HG02970 (cell line): ENCODE results near the gene TIMM29.

Experiments
- ATAC-seq: cut with Tn5 transposase; IDR thresholded peaks from one replicate; pipeline ENCODE4 v1.9.1; 2021; ENCODE audit warnings: mild to moderate bottlenecking, moderate library complexity, moderate number of reproducible peaks; ENCODE audit not compliant: unreplicated experiment, low FRiP score

The TIMM29 gene

DNA sequence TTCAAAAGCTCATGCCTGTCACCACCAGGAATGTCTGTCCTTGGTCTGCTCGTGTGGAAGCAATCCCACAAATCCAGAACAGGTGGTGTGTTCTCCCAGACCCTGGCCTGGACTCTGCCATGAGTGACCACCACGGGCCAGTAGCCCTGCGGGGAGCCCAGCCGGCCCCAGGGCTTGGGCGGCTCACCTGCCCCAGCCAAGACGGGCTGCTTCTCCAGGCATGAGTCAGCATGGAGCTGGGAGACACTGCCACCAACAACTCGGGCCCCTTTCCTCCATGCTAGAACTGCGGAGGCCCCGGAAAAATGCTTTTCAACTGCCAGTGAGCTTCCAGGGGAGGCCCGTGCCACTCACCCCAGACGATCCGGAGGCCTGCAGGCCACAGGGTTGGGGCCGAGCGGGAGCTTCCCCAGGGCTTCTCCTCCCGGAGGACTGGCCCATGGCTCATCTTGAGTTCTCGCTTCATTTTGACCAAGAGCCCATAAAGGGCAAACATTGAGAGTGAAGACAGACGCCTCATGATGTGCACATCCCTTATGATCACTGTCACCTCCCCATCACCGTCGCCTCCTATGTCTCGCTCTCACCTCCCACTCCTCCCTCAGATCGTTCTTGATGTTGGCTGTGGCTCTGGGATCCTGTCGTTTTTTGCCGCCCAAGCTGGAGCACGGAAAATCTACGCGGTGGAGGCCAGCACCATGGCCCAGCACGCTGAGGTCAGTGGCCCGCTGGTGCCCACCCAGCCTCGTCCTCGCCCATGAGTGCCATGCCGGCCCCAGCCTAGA is 16.8 kb upstream of the TIMM29 start:
- ATAC-seq, result no peak

GRCh38 chr19:10912619-10913018 is 16.0 kb upstream of the TIMM29 start:
- ATAC-seq, result no peak

GRCh38 chr19:10913716-10914340 is 14.8 kb upstream of the TIMM29 start:
- ATAC-seq, result no peak

- no peak for ATAC-seq
Measured at GRCh38 chr19:10915130-10916091, 13.2 kb upstream of the TIMM29 start.

GRCh38 chr19:10916602-10917001 is 12.0 kb upstream of the TIMM29 start:
- ATAC-seq, result no peak

DNA sequence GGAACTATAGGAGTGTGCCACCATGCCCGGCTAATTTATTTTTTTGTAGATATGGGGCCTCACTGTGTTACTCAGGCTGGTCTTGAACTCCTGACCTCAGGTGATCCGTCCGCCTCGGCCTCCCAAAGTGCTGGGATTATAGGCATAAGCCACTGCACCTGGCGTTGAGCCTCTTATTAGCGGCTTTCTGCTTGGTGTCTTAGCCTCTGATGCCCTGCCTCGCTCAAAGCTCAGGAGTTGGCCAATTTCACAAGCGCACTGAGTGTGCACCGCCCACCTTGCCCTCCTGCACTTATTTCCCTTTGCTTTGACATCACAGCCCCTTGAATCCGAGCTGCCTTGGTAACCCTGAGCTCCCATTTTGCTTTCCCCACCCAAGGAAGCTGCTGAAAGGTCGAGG is 10.3 kb upstream of the TIMM29 start:
- ATAC-seq, result no peak

- no peak for ATAC-seq
Measured at GRCh38 chr19:10919352-10920287, 9.0 kb upstream of the TIMM29 start.

DNA sequence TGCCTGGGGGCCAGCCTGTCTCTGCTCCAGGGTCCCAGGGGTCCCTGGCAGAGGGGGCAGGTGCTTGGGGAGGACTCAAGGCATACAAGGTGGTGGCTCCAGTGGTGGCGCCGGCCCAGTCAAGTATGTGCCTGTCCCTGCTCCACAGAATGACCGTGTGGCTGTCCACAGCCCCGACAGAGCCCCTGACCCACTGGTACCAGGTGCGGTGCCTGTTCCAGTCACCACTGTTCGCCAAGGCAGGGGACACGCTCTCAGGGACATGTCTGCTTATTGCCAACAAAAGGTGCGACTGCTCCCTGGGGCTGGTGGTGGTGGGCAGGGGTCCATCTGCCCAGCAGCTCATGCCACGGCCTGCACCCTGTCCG is 8.3 kb upstream of the TIMM29 start:
- ATAC-seq, result no peak

- ATAC-seq, result no peak
Measured at GRCh38 chr19:10920781-10921180, 7.8 kb upstream of the TIMM29 start.

DNA sequence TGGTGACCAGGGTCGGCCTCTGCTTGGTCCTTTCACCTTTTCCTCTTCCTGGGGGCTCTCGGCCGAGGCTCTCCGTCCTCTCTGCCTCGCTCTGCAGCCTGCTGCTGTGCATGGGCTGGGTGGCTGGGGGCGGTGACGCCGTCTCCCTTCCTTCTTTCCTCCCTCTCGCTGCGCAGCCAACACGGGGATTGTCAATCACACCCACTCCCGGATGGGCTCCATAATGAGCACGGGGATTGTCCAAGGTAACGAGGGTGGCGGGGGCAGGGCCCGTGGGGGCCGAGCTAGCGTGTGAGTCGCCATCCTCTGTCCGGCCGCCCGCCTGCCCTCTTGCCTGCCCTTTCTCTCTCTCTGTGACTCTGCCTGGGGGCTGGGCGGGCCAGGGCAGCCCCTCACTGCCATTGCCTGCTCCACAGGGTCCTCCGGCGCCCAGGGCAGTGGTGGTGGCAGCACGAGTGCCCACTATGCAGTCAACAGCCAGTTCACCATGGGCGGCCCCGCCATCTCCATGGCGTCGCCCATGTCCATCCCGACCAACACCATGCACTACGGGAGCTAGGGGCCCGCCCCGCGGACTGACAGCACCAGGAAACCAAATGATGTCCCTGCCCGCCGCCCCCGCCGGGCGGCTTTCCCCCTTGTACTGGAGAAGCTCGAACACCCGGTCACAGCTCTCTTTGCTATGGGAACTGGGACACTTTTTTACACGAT is 7.3 kb upstream of the TIMM29 start:
- ATAC-seq, result no peak

DNA sequence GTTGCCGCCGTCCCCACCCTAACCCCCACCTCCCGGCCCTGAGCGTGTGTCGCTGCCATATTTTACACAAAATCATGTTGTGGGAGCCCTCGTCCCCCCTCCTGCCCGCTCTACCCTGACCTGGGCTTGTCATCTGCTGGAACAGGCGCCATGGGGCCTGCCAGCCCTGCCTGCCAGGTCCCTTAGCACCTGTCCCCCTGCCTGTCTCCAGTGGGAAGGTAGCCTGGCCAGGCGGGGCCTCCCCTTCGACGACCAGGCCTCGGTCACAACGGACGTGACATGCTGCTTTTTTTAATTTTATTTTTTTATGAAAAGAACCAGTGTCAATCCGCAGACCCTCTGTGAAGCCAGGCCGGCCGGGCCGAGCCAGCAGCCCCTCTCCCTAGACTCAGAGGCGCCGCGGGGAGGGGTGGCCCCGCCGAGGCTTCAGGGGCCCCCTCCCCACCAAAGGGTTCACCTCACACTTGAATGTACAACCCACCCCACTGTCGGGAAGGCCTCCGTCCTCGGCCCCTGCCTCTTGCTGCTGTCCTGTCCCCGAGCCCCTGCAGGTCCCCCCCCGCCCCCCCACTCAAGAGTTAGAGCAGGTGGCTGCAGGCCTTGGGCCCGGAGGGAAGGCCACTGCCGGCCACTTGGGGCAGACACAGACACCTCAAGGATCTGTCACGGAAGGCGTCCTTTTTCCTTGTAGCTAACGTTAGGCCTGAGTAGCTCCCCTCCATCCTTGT is 6.5 kb upstream of the TIMM29 start:
- ATAC-seq, result no peak

DNA sequence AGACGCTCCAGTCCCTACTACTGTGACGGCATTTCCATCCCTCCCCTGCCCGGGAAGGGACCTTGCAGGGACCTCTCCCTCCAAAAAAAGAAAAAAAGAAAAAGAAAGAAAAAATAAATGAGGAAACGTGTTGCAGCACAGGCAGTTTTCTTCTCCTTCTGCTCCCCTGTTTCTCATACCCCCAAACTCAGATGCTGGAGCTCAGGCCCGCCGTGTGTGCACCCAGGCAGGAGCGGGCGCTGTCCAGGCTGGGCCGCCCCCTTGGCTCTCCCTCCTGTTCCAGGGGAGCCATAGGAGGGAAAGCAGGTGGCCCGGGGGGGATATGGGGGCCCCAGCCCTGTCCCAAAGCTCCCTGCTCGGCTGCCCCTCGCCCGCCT is 6.0 kb upstream of the TIMM29 start:
- no peak for ATAC-seq

GRCh38 chr19:10923260-10924112 is 5.1 kb upstream of the TIMM29 start:
- no peak for ATAC-seq

- ATAC-seq, result no peak
Measured at GRCh38 chr19:10924597-10924996, 4.0 kb upstream of the TIMM29 start.

DNA sequence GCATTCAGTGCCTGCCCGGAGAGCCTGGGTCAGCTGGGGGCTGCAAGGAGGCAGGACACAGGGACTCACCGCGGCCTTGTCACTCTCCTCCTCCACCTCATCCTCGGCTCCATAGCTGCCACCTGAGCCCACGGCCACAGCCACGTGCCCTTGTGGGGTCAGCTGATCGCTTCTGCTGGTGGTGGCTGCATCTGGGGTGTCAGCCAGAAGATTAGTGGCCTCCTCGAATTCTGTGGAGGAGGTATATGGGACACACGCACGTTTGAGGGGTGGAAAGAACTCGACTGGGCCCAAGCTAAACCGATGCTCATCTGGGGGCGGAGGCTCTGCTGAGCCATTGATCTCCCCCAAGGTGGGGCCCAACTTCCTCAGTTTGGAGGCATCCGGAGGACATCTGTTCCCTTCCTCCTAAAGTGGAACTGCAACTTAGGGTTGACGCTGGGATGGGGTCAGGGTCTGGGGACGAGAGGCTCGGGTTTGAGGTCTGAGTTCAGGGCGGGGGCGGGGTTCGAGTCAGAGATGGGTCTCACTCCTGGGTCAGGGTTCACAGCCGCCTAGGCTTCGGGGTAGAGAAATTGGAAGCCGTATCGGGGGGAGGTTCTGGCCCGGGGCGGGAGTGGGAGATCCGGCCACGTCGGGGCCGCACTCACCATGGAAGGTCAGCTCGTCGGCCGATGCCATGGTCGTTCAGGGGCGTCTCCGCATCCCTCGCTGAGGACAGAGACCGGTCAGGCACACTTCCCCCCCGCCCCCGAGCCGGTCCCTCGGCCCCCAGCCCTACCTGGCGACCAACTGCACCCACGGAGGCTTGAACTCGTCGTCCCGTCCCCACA is 665 bp upstream of the TIMM29 start:
- peak; percentile 24 for ATAC-seq

GRCh38 chr19:10929402-10929794 is 787 bp downstream of the TIMM29 start:
- no peak for ATAC-seq
